ENCODE data around the gene SMIM9.

The SMIM9 gene

DNA sequence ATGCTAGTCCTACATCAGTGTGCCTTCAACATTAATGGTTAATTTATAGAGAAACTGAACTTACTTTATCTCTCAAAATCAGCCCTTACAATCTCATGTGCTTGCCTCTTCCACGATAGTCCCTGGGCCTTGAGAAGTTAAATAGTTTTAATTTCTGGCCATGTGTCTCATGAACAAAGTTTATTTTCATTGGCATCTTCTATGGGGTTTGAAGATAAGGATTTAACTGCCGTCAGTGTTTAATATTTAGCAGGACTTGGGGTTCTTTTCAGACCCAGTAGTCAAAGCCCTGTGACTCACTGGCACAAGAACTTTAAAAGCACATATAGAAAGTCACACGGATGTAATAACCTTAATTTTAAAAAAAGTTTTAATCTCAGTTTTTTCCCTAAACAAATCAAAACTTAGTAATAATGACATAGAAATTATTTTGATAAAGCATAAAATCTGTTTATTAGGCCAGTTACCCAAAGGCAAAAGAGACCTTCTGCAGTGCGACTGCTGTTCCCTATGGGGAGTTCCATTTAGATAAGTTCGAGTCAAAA is 19.1 kb downstream of the SMIM9 start:
- no peak for DNase-seq

DNA sequence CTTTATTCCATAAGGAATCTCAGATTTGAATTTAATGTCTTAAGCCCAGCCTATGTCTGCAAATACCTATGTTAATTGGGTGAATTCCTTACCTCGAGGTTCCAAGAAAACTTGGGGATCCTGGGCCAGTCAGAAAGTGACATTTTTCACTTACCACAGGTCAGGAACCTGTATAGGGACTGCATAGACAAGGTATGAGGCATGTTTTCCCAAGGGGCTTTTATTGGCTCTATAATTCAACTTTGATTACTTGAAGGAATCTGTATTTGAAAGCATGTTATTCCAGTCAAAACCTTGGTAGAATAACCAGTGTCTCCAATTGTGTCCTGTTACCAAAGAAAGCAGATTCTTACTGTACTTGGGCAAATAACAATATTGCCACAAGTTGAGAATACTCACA is 20.7 kb downstream of the SMIM9 start:
- DNase-seq, result no peak

DNA sequence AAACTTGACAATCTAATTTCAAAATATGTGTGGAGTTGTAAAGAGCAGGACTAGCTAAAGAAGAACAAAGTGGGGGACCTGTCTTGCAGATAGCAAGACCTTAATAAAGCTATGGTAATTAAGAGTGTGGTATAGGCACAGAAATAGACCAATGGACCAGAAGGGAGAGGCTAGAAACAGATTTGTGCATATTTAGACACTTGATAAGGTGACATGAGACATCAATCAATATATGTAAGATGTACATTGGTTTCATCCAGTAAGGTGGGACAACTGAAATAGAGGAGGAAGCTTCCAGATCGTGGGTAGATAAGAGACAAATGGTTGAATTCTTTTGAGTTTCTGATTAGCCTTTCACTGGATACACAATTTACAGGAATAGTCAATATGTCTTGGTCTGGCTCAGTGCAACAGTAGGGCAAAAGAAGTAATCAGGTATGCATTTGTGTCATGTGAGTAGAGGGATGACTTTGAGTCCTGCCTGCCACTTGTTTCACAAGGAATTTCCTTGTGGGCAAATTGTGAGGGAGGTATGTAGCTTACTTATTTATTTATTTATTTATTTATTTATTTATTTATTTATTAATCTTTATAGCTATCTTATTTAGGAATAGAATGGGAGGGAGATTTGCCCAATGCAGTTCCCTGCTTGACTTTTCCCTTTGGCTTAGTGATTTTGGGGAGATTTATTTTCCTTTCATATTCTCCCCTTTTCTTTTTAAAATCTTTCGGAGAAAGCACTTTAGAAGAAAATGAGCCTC is 21.9 kb downstream of the SMIM9 start:
- DNase-seq, result no peak

DNA sequence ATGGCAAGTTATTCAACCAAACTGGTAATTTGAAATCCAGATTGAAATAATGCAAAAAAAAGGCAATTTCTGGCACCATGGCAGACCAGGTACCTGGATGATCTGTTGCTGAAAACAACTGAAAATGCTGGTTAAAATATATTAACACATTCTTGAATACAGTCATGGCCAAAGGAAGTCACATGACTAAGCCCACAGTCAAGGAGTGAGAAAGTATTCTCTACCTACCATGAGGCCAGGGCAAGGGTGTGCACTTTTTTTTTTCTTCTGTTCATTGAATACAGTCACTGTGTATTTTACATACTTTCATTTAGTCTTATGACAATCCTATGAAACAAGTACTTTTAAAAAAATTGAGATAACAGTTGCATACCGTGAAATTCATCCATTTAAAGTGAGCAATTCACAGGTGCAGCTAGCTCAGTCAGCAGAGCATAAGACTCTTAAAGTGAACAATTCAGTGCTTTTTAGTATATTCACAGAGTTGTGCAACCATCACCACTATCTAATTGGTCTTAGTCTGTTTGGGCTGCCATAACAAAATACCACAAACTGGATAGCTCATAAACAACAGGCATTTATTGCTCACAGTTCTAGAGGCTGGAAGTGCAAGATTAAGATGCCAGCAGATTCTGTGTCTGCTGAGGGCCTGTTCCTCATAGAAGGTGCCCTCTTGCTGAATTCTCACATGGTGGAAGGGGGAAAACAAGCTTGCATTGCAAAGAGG is 24.4 kb downstream of the SMIM9 start:
- no peak for DNase-seq

DNA sequence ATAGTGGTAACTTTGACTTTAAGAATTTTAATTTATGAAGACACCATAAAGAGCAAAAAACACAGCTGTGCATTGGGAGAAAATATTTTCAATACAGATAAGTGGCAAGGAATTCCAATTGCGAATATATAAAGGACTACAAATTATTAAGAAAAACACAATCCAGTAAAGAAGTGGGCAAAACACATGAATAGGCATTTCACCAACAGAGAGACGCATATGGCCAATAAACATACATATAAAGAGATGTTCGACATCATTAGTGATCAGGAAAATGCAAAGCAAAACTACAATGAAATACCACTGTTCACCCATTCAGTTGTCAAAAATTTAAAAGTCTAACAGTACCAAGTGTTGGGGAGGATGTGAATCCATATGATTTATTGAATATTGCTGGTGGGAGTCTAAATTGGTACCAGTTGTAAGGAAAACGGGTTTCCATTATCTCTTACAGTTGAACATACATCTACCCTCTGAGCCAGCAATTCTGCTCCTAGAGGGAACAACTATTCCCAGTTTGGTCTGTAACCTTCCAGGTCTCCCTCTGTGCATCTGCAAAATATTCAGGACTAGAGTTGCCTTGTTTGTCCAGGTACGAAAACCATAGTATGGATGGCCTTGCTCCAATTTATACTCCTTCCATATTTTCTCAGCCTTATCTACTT is 27.5 kb downstream of the SMIM9 start:
- DNase-seq, result no peak

DNA sequence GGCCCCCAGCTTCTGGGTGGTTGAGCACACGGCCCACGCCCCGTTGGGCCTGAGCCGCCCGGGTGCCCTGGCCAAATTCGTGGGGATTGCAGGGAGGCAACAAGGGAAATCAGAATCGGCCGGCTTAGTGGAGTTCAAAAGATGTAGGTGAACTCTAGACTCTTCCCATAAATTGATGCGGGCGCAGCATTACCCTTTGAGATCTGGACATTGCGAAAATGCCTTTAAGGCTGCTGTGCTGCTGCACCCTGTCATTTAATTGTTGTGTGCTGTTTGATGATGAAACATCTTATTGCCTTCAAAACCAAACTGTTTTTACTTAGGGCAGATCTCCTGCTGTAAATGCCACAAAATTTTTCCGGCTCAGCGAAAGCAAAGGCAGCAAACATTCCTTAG is 28.8 kb downstream of the SMIM9 start:
- no peak for DNase-seq

DNA sequence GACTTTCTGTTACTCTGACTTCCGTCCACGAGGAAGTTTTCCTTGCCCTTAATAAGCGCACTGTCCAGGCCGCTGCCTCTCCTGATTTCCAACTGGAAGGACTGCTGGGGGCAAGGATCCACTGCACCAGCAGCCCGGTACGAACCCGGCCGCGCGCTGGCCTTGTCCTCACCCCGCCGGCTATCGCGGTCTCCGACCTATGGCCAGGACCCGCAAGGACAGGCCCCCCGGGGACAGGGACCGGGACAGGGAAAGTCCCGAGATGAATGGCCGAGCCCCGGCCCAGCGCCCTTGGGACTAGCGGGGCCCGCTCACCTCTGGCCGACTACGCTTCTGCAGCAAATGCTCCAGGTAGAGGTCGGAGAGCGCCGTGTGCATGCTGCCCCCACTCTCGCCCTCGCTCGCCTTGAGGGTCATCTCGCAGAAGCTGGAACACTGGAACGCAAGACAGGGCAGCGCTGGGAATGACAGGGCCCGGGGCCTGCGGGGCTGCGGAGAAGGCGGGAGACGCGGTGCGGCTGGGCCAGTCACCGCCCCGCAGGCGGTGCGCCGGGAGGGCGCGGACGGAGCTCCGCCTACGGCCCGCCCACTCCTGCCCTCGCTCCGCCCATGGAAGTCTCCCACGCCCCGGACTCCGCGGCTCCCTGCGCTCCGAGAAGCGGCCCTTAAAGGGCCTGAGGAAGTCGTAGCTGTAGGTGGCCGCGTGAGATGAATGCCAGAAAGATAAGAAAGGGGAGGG is 29.3 kb downstream of the SMIM9 start, which contains the start of gene MPP1:
Gene MPP1, minus strand, starts transcription at position 529 of the 739 bp plus-strand sequence. Its CDS starts 112 bp downstream, at position 417.
- DNase-seq, result peak; percentile 15

DNA sequence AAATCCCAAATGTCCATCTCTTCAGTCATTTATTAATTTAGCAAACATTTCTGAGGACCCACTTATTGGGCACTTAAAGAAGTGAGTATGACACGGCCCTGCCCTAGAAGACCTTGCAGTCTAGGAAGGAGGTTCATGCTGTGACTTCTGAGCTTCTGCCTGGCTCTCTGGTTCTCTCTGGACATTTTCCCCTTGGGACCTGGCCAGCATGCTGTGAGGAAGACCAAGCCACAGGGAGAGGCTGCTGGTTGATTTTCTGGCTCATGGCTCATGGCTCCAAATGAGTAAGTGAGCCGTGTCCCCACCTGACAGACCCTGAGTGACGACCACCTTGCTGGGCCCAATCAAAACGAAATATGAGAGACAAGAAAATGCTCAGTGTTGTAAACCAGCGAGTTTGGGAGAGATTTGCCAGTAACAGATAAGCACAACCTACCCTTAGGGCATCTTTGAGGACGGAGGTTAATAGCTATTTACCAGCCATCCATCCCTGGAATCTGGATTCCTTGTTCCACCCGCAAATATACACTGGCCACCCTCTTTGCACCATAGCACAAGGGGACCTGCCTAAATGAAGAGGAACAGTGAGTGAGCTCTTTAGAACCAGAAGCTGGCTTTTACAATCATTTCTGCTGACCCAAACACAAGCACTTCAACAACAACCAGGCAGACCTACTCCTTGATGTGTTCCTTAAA is 30.1 kb downstream of the SMIM9 start:
- no peak for DNase-seq

DNA sequence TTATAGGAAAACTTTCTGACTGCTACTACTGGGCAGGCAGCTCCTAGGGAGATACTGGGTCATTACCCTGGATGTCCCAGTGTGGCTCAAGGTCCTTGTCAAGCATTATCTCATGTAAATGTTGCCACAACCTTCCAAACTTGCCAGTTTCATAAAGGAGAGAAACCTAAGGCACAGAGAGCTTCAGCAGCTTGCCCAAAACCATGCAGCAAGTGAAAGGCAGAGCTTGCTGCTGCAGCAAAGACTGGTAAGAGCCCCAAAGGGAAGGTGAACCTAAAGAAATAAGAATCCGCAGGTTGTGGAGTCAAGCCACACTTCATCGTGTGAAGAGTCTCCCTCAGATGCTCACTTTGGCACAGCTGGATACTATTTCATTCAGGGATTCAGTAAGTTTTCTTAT is 31.5 kb downstream of the SMIM9 start:
- no peak for DNase-seq

DNA sequence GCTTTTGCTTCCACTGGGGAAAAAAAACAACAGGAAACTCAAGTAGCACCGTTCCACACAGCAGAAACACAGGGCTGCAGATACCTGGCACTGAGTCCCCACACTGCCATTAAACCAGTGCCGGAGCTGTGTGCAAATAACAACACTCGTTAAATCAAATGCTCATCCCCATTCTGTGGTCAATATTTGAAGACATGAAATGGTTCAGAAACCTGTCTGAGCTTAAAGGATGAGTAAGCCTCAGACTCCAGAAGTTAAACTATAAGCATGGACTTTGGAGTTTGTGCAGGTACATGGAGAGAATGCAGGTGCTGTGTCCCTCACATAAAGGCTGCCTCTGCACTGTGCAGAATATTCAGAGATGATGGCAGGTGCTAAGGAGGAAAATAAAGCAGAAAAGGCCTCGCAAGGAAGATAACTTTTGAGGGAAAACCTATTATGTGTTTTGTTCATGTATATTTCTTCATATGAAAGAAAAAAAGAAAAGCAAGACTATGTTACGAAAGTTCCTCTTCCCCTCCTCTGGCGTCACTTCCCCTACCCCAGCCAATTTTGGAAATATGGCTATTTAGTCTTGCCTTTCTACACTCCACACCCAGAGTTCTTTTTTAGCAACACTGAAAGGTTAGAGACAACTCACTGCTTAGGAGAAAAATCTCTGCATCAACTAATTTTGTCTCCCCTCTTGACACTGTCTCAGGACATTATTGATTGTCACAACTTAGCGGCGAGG is 33.8 kb downstream of the SMIM9 start:
- DNase-seq, result no peak

DNA sequence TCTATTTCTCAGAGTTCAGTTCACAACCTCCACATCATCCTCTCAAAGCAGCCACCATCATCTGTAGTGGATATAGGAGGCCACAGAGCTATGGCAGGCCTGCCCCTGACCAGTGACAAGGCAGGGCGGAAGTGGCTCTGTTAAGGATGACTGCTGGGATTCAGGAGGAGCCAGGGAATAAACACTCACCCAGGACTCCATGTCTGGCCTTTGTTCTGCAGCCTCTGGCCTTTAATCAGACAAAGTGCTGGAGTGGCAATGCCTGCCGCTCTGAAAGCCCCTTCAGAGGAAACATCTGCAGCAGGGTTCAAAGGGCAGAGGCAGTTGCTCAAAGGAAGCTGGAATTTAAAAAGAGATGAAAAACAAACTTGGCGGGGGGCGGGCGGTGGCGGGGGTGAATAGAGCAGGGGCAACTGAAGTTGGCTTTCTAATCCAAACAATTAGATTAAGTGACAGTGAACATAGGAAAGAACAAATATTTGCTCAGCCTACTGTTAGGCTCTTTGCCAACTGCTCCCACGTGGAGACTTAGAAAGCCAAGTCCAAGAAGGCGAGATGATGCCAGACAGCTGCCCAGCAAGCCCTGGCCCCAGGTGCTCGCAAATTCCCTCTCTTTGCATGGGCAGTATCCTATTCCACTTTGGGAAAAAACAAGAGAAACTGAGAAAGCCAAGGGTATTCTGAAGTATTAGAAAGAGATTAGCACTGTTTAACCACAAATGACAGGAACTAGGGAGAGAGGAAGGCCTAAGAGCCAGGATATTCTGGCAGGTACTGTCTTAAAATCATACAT is 34.7 kb downstream of the SMIM9 start:
- DNase-seq, result no peak

DNA sequence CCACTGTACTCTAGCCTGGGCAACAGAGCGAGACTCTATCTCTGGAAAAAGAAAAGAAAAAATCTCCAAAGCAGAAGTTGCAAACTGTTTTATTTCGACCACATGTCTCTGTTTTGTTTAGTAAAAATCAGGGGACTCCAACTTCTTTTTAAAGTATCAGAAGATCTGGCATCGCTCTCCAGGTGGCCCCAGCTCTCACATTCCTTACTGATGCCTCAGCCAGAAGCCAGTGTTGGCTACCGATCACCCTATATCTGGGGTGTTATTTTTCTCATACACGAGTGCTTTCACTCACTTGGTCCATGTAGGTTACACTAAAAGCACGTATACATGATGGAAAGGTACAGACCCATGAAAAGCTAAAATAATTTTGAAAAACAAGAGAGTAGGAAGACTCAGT is 37.5 kb downstream of the SMIM9 start:
- no peak for DNase-seq

DNA sequence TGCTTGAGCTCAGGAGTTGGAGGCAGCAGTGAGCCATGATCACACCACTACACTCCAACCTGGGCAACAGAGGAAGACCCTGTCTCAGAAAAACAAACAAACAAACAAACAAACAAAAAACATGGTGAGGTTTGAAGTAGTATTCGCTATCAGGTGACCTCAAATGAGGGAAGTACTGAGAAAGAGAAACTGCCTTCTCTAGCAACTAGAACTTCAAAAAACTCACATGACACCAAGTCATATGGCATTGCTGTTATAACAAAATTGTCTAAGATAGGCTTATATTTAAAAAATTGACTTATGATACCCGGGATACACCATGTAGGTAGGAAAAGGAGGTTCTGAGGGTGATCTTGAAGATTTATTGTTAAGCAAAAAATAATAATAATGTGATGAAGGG is 39.4 kb downstream of the SMIM9 start:
- no peak for DNase-seq

DNA sequence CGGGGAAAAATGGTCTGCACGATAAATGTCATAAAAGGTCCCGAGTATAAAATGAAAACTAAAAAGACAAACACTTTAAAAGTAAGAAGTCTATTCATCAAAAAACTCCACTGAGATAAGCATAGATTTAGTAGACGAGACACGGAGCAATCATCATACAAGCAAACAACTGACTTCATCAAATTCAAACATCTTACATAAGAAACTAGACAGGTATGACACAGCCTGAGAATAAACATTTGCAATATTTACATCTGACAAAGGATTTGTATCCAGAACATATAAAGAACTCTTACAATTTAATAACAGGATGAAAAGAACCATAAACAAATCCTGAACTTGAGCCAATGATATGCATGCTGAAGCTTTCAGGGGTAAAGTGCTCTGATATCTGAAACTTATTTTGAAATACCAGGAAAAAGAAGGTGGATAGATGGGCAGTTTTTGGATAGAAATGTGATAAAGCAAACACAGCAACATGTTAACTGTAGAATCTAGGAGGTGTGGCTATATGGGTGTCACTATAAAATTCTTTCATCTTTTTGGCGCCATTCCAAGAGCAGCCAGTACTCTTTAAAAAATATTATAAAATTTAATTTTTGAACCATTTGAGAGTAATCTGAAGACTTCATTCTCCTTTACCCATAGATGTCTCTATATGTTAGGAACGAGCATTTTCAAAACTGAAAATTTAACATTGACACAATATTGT is 41.2 kb downstream of the SMIM9 start:
- no peak for DNase-seq

DNA sequence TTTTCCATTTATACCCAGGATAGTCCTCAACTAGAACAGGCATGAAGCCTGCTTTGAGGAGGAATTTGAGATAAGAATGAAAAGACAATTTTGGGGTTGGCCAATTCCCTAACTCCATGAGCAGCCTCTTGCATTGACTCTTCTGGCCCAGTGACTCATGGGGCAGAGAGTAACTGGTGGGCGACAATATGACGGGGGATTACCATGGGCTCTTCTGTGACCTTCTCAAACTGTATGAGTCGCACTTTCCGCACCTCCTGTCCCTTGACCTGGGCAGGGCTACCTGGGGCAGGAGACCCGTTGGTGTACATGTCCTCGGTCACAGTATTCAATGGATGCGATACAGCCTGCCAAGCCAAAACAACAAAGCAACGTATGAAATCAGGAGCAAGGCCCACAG is 42.5 kb downstream of the SMIM9 start:
- DNase-seq, result no peak

DNA sequence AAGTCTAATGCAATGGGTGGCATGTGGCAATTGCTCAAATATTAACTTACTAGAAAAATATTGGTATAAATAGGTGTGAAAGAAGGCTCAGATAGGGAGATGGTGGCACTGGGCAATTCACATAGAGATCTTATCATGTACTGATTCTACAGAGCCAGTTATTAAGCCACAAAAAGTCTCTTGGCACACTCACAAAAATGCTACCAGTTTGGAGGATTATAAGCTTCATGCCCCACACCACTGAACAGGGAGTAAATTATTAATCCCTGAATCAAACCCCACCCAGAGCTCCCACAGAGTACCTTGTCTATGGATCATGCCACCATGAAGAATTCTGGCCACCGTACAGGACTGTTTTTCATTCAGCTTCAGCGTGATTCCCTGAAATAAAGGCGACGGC is 43.0 kb downstream of the SMIM9 start:
- no peak for DNase-seq

DNA sequence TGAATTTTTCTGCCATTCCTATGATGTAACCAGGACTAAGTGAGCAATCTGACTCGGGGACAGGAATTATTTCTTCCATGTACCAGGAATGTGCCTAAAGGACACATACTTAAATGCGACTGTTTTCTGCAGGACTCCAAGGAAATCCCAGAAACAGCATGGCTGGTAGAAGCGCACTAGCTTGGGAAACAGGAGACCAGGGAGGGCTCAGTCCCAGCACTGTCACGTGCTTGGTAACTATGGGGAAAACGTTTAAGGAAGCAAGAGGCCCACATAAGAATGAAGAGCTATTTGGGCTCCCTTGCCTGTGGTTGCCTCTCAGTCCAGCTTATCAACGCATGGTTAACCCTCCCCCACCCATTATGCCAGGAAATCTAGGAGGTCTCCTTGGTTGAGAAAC is 48.7 kb downstream of the SMIM9 start:
- DNase-seq, result no peak

DNA sequence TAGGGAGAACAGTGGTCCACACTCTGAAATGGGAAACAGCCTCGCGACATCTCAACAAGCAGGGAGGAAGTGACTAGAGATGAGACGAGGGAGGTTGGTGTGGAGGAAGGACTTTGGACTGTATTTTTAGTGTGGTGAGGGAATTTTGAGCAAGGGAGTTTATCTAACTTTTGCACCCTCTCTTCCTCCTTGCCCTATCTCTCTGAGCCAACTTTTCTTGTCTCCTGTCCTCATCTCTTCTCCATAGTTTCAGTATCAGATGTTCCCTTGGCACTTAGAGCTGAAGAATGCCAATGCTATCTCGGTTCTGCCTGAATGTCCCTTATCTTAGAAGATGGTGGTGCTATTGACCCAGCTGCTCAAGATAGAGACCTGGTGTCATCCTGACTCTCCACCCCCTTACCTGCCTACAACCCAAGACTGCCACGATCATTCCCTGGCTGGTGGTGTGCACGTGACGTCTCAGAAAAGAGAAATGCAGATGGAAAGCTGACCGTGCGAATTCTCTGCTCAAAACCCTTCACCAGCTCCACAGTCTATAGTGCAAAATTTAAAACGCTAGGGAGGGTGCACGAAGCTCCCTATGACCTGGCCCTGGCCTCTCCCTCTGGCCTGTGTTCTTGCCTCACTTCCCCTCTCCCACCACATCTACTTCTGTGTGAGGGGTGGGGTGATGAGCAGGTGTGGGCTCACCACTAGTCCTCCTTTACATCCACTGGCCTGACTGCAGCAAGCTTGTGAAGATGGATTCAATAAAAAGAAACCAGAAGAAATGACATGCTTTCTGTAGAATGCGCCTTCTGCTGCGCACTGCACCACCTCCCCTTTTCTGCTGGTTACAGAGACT is 50.1 kb downstream of the SMIM9 start:
- no peak for DNase-seq

DNA sequence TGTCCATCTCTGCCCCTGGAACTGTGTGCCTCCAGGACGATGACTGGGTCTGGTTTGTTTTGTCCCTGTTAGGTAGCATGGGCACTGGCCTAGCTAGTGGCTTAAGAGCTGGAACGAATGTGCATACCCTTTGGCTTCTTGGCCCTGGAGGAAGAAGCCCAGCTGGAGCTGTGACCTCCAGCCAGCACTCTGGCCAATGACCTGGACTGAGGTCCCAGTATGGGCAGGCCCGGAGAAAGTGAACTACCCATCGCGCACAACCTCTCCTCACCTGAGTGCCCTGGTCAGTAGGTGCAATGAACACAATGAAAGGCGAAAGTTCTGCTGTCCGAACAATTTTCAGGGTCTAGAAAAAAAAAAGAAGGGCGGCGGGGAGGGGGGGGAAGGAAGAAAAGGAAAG is 53.5 kb downstream of the SMIM9 start:
- no peak for DNase-seq

Data from amniotic stem cell (primary cell).